GM12865 (cell line): ENCODE data around the gene SPCS2.
"Not testable (repeated sequence)": the region's sequence is repeated elsewhere in the genome, so short reads cannot be mapped to it uniquely, and the experiment has no call there.

Source experiments
- DNase-seq: peaks from one replicate; pipeline ENCODE4 v3.0.0; 2010; ENCODE audit warnings: low read depth
- H3K4me3 ChIP-seq: 2 replicates; pipeline ENCODE4 v1.5.1; 2011; ENCODE audit warnings: mild to moderate bottlenecking, low read depth, low read length, control low read depth
- TF ChIP-seq, protein P1 (sequence below): IDR thresholded peaks from 2 replicates; pipeline ENCODE4 v1.5.1; 2011; ENCODE audit warnings: low read length, control low read depth, low read depth, inconsistent platforms; ENCODE audit not compliant: insufficient read depth; ENCODE audit errors: missing control alignments

SPCS2 gene

GRCh38 chr11:74956397-74957015, 7.4 kb downstream of the SPCS2 start:
- DNase-seq, result no peak
- TF ChIP-seq, protein P1, sequence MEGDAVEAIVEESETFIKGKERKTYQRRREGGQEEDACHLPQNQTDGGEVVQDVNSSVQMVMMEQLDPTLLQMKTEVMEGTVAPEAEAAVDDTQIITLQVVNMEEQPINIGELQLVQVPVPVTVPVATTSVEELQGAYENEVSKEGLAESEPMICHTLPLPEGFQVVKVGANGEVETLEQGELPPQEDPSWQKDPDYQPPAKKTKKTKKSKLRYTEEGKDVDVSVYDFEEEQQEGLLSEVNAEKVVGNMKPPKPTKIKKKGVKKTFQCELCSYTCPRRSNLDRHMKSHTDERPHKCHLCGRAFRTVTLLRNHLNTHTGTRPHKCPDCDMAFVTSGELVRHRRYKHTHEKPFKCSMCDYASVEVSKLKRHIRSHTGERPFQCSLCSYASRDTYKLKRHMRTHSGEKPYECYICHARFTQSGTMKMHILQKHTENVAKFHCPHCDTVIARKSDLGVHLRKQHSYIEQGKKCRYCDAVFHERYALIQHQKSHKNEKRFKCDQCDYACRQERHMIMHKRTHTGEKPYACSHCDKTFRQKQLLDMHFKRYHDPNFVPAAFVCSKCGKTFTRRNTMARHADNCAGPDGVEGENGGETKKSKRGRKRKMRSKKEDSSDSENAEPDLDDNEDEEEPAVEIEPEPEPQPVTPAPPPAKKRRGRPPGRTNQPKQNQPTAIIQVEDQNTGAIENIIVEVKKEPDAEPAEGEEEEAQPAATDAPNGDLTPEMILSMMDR, result no peak
- H3K4me3 ChIP-seq, result no peak overlapping the region

DNA sequence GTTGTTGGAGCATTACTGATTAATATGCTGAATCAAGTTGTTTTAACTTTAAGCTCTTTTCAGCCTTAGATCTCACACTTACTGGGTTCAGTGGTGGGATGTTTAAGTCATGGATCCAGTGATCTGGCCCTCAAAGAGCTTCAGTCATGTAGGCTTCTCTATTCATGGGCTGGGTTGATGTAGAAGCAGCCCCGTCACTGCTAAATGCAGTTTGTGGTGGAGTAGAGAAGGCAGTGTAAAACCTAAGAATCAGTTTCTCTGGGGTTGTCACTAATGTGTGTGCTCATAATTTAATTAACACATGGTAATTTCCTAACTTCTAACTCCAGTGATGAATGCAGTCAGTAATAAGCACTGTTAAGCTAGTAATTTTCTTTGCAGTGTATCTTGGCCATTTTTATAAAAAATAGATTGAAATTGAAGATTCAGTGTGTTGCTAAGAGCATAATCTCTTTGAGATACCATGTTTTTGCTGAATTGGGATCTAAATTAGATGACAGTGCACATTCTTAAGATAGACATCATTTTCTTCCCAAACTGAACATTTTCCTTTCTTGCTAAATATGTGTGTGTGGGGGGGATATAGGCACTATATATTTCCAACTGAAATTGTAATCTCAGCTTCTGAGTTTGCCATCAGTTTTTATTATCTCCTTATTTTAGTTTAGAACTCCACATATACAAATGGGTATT, 9.0 kb downstream of the SPCS2 start:
- TF ChIP-seq, protein P1, result no peak
- no peak overlapping the region for H3K4me3 ChIP-seq
- no peak for DNase-seq

GRCh38 chr11:74960128-74960527, 11.1 kb downstream of the SPCS2 start:
- not testable (repeated sequence) for H3K4me3 ChIP-seq, DNase-seq

DNA sequence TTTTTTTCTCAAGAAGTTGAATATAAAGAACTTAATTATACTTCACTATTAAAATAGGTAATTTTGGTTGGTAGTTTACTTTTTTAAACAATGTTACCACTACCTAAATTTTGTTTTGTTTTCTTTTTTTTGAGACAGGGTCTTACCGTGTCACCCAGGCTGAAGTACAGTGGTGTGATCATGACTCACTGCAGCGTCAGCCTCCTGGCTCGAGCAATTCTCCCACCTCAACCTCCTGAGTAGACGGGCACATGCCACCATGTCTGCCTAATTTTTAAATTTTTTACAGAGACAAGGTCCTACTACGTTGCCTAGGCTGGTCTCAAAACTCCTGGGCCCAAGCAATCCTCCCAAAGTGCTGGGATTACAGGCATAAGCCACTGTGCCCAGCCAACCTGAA, 17.6 kb downstream of the SPCS2 start:
- no peak for DNase-seq
- TF ChIP-seq, protein P1, result no peak
- no peak overlapping the region for H3K4me3 ChIP-seq

- no peak overlapping the region for H3K4me3 ChIP-seq
- TF ChIP-seq, protein P1, result no peak
- DNase-seq, result no peak
These were observed 21.9 kb downstream of the SPCS2 start for GRCh38 chr11:74970852-74971395.

DNA sequence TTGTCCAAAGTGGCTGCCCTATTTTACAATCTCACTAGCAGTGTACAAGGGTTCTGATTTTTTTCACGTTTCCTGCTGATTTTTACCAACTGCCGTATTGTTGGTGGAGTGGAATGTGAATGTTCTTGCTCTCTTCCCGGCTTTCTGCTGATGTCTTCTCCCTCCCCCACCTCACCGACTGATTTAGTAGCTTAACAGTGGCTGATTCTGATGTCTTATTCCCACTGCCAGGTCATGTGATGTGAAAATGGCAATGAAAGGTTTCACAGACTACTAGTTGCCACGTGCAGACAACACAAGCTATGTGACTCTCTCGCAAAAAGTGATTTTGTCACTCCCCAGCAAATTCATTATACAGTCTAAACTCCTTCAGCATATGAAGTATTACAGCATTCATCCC, 22.4 kb downstream of the SPCS2 start:
- H3K4me3 ChIP-seq, result no peak overlapping the region
- no peak for DNase-seq
- TF ChIP-seq, protein P1, result no peak

- TF ChIP-seq, protein P1, result no peak
- DNase-seq, result no peak
- no peak overlapping the region for H3K4me3 ChIP-seq
These were observed 29.0 kb downstream of the SPCS2 start for GRCh38 chr11:74978041-74978440.
